GM12873 (cell line): Measurements from ENCODE around the gene CELSR1.

Experiments
- TF ChIP-seq, protein P1 (sequence below): IDR thresholded peaks from 2 replicates; pipeline ENCODE4 v1.5.1; 2012; ENCODE audit warnings: low read depth, mild to moderate bottlenecking, moderate library complexity, low read length, control low read depth; ENCODE audit not compliant: insufficient read depth; ENCODE audit errors: missing control alignments

CELSR1 gene

DNA sequence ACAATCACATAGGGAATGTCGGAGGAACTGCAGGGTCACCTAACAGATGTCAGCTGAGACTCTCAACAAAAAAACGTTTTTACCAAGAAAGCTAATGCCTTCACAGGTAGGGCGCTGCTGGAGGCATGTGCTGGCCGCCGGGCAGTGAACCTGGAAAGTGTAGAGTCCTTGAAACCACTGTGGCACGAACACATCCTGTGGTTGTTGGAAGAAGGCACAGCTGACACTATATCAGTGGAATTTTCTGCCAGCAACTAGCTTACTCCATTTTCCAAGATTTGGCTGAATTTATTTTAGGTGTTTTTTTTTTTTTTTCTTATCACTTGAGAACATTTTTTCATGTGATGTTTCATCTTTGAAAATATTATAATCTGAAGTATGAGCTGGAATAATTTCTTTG lies 187.7 kb downstream of the CELSR1 start:
- TF ChIP-seq, protein P1, sequence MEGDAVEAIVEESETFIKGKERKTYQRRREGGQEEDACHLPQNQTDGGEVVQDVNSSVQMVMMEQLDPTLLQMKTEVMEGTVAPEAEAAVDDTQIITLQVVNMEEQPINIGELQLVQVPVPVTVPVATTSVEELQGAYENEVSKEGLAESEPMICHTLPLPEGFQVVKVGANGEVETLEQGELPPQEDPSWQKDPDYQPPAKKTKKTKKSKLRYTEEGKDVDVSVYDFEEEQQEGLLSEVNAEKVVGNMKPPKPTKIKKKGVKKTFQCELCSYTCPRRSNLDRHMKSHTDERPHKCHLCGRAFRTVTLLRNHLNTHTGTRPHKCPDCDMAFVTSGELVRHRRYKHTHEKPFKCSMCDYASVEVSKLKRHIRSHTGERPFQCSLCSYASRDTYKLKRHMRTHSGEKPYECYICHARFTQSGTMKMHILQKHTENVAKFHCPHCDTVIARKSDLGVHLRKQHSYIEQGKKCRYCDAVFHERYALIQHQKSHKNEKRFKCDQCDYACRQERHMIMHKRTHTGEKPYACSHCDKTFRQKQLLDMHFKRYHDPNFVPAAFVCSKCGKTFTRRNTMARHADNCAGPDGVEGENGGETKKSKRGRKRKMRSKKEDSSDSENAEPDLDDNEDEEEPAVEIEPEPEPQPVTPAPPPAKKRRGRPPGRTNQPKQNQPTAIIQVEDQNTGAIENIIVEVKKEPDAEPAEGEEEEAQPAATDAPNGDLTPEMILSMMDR = no peak

DNA sequence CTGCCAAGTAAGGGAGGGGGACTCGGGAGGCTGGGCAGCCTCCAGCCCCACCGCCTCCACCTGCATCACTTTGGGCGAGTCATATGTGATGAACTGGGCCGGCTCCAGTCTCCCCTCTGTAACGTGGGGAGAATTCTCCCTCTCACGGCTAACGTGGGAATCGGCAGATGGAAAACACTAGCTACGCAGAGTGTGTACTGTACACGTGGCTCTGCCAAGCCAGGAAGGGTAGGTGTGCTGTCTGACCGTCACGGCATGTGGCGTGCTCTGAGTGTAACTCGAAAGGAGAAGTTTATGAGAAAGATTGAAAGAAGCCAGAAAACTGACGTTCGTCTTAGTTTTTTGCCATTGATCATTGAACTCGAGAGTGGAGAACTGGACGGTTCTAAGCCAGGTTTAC lies 188.2 kb downstream of the CELSR1 start:
- TF ChIP-seq, protein P1 = no peak

DNA sequence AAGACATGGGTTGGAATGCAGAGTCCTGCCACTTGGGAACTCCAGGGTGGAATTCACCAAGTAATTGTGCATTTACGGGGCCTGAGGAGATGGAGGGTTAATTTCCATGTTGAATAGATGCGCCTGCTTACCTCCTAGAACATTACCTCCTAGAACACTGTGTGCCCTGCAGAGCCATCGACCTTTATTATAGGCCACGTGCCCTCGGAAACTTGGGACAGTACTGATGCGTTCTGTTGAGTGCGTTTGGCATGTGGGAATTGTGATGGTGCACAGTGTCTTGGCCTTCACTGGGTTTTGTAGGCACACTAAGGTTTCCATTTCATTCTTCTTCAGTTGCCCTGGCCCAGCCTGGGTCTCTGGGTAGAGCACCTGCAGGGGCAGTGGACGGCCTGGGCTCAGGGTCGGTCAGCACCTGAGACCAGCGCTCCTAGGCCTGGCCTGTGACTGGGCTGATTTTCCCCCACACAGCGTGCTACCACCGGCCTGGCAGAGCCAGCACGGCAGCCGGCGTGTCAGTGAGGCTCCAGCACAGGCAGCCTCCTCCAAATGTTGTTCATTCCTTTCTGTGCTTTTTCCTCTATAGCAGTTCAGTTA lies 189.2 kb downstream of the CELSR1 start:
- TF ChIP-seq, protein P1 = no peak

DNA sequence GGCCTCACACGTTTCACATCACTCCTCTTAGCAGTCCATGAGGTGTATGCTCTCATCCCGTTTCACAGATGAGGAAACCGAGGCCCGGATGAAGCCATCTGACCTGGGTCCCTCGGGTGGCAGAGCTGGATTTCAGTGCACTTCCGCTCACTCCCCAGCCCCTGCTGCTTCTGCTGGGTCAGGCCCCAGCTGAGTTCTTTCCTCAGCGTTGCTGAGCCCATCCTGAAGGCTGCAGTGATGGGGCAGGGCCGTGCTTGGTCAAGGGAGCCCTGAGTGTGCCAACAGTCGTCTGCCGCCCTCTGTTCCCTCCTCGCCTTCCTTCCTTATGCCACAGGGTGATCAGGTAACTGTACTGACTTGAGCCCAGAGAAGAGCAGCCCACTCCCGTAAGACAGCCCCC lies 189.8 kb downstream of the CELSR1 start:
- TF ChIP-seq, protein P1 = no peak

DNA sequence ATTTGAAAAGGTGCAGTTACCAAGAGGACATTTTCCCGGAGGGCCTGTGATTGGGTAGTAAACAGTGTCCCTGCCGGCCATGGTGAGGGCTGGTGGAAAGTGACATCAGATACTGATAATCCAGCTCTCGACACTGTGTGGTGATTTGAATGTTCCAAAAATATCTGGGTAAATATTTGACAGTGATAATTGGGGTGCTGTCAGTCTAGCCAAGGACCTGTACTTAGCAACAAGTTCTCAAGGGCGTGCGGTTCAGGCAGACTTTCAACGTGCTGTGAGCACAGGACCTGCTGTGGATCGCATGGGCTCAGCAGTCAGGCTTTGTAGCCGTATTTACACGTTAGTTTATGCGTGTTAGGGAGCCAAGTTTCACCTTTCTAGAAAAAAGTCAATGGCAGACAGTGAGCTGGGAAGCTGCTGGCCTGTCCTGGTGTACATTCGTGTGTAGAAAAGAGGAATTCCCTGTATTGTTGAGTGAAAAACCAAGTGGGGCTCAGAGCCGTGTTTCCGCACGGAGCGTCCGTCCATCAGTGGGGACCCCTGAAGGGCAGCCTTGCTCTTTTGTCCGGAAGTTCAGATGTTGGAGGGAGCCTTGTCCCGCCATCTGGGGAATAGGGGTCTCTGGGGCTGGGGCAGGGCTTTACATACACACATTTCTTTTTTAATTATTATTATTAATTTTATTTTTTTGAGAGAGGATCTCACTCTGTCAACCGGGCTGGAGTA lies 190.6 kb downstream of the CELSR1 start:
- TF ChIP-seq, protein P1 = no peak

DNA sequence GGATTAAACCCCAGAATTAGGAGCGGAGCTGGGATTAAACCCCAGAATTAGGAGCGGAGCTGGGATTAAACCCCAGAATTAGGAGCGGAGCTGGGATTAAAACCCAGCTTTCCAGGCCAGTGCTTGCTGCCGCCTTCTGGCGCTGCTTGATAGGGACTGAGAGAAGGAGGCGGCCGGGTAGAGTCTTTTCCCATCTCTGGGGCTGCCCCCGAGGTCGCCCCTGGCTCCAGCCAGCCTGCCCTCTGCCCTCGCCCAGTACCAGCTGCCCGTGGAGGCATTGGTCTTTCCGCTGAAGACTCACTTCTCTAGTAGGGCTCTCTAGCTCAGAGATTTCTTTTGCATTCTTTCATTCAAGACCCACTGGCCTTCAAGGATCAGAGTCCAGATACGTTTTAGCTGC lies 196.7 kb downstream of the CELSR1 start:
- TF ChIP-seq, protein P1 = no peak

DNA sequence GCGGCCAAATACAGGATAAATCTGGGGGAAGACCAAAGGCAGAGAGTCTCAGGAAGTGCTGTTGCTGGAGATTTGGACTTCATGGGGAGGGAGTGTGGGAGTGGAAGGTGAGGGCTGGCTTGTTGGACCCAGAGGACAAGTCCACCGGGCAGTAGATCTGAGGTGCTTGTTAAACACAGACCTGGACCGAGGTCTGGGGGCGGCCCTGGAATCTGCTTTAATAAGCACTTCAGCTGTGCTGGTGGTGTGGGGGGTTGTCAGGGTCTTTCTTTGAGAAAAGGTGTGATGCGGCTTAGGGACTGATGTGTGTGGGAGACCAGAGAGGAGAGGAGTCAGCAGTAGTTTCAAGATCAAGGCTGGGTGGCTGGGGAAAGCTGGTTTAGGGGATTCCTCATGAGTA lies 197.5 kb downstream of the CELSR1 start:
- TF ChIP-seq, protein P1 = no peak
